NB4 (cell line): Measurements from ENCODE around the gene NT5M.

Experiments used
- DNase-seq: peaks from one replicate; pipeline ENCODE4 v3.0.0; 2010; ENCODE audit warnings: low read depth
- H3K4me3 ChIP-seq: one replicate; pipeline ENCODE4 v1.5.1; 2011; ENCODE audit warnings: mild to moderate bottlenecking, low read depth, low read length, moderate library complexity
- MYC ChIP-seq: IDR thresholded peaks from 2 replicates; pipeline ENCODE4 v1.6.1; 2011; ENCODE audit warnings: low read depth, low read length
- POLR2A ChIP-seq: IDR thresholded peaks from 2 replicates; pipeline ENCODE4 v1.6.1; 2011; ENCODE audit warnings: mild to moderate bottlenecking; ENCODE audit not compliant: insufficient read length; ENCODE audit errors: extremely low read depth
- TF ChIP-seq, protein P1 (sequence below): IDR thresholded peaks from 2 replicates; pipeline ENCODE4 v1.6.1; 2011; ENCODE audit warnings: low read depth, low read length
- TF ChIP-seq, protein P2 (sequence below): IDR thresholded peaks from one replicate; pipeline ENCODE4 v1.5.1; 2012; ENCODE audit warnings: low read depth, low read length

The NT5M gene

DNA sequence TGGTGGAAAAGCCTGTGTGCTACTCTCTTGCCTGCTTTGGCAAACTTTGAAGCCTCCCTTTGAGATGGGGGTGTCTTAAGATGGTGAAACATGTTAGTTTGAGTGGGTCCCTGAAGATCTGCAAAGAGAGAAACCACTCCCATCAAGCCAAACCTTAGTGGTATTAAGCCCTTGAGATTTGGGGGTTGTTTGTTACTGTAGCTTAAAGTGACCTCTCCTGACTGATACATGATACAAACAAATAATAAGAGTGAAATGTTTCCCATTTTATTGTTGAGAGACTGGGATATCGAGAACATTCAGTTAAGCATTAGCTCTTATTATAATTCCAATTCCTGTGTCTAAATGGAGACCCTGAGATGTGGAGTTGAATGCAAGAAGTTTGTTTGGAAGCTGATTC lies 63.1 kb downstream of the NT5M start:
- DNase-seq: no peak
- no peak overlapping the region for H3K4me3 ChIP-seq
- TF ChIP-seq POLR2A: no peak
- TF ChIP-seq, protein P1, sequence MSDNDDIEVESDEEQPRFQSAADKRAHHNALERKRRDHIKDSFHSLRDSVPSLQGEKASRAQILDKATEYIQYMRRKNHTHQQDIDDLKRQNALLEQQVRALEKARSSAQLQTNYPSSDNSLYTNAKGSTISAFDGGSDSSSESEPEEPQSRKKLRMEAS: no peak
- TF ChIP-seq, protein P2, sequence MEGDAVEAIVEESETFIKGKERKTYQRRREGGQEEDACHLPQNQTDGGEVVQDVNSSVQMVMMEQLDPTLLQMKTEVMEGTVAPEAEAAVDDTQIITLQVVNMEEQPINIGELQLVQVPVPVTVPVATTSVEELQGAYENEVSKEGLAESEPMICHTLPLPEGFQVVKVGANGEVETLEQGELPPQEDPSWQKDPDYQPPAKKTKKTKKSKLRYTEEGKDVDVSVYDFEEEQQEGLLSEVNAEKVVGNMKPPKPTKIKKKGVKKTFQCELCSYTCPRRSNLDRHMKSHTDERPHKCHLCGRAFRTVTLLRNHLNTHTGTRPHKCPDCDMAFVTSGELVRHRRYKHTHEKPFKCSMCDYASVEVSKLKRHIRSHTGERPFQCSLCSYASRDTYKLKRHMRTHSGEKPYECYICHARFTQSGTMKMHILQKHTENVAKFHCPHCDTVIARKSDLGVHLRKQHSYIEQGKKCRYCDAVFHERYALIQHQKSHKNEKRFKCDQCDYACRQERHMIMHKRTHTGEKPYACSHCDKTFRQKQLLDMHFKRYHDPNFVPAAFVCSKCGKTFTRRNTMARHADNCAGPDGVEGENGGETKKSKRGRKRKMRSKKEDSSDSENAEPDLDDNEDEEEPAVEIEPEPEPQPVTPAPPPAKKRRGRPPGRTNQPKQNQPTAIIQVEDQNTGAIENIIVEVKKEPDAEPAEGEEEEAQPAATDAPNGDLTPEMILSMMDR: no peak
- no peak for TF ChIP-seq MYC

DNA sequence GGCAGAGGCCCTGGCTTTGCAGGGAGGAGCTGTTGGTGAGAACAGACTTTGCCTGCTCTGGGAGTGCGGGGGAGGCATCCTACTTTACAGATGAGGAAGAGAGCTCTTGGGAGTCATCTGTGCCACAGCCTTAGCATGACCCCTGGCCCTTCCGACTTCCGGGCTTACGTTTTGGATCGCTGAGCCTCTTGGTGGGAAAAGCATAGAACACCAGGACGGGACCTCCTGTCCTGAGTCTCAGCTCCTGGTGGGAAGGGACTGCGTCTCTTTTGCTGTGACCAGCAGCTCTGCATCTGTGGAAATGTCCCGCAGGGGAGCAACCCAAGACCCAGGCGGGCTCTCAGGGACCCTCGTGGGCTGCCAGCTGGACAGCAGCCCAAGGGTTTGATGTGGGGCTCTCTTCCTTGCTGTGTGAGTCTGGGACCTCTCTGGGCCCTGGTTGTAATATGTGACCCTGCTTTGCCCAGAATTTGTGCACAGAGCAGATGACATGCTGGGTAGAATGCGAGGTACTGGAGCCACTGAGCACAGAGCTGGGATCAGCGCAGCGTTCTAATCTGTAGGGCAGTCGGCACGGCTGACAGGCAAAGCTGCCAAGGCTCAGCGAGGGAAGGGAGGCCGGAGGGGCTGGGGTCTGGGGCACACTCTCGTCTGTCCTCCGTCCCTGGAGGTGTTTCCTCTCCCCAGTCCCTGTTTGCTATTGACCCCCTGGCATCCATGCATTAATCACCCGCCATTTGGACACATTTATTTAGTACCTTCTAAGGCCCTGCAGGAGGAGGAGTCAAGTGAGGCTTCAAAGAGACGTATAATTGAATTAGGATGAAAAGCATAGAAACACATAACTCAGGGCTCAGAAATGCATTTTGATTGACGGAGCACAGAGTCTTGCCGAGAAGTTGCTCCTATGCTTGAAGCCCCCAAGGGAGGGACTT lies 64.0 kb downstream of the NT5M start:
- H3K4me3 ChIP-seq: no peak overlapping the region
- TF ChIP-seq POLR2A (no peak), MYC (no peak)
- TF ChIP-seq, protein P2: no peak
- TF ChIP-seq, protein P1: no peak
- DNase-seq: peak; percentile 93

DNA sequence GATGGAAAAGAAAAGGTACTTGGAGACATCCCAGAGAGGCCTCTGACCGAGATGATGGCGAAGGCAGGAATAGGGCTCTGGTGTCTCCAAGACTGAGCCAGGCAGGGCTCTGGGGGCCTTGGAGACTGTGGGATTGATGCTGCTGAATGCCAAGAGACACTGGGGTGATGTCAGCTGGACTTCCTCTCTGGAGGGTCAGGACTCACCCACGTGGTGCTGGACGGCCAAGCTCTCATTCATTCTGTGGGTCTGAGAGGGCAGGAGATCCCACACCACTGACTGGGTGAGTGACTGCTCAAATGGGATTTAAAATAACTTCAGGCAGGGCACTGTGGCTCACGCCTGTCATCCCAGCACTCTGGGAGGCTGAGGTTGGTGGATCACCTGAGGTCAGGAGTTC lies 64.8 kb downstream of the NT5M start:
- DNase-seq: no peak
- H3K4me3 ChIP-seq: no peak overlapping the region
- no peak for TF ChIP-seq POLR2A
- no peak for TF ChIP-seq MYC
- TF ChIP-seq, protein P1: no peak
- TF ChIP-seq, protein P2: no peak

DNA sequence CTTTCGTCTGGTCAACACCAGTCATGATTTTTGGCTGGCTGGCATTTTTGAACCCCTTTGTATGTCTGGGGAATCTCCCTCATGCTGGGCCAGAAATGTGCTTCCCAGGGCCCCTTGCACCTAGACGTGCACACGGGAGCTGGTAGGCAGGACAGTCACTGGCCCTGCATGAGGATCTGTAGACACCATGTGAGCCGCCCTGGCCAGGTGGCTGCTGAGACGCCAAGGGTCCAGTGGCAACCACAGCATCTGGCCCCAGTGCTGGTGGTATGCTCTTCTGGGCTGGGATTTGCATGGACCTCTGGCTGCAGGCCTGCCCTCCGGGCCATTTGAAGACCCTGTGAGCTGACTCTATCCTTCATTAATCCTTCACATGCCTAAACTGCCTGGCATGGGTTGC lies 67.5 kb downstream of the NT5M start:
- TF ChIP-seq MYC (no peak), POLR2A (no peak)
- TF ChIP-seq, protein P2: no peak
- TF ChIP-seq, protein P1: no peak
- H3K4me3 ChIP-seq: no peak overlapping the region
- no peak for DNase-seq

DNA sequence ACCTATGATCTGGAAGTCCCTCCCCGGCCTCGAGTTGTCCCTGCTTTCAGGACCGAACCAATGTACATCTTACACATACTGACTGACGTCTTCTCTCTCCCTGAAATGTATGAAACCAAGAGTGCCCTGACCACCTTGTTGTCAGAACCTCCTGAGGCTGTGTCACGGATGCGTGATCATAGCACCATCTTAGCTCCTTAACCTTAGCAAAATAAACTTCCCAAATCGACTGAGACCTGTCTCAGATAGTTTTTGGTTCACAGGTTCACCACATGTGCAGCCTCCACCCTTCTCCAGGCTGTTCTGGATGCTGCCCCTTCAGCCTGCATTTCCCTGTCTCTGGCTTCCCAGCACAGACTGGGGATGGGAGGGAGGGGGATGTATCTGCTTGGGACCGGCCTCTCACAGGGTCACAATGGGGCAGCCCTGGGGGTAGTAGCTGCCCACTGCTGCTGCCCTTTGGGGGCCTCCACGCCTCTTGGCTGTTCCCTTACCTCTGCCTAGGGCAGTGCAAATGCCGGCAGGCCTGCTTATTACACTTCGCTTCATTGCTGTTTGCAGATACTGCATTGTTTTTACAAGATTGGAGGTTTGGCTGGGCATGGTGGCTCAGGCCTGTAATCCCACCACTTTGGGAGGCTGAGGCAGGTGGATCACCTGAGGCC lies 69.8 kb downstream of the NT5M start:
- TF ChIP-seq, protein P2: no peak
- TF ChIP-seq MYC (no peak), POLR2A (no peak)
- TF ChIP-seq, protein P1: no peak
- H3K4me3 ChIP-seq: no peak overlapping the region
- no peak for DNase-seq
